Thoracic aorta (tissue), 2 donors: ENCODE measurements around the gene TDRD7. TPM values are rescaled to one million over a fixed set of nuclear protein-coding genes. Genes with fewer than 3 reads are reported as not detected.
A peak's percentile ranks its signal among the peaks of the same experiment; 100 is the strongest.

Experiments
- ATAC-seq: fragments of 150-250 bp; one replicate; pipeline ENCODE4 v1.8.0; 2017; ENCODE audit warnings: low read depth; ENCODE audit not compliant: insufficient number of reproducible peaks, low FRiP score
- DNase-seq: peaks from one replicate; pipeline ENCODE4 v3.0.0-alpha.2; 2020; ENCODE audit warnings: low spot score
- H3K27ac ChIP-seq, 2 donors: fragments of 200-600 bp; sonication (generic); 1 replicate in 1 of 2; 2 replicates in 1 of 2; pipeline ENCODE4 v1.5.1; 2016; ENCODE audit warnings: mild to moderate bottlenecking in 2 of 2, moderate library complexity in 2 of 2
- H3K27me3 ChIP-seq: fragments of 200-600 bp; sonication (generic); replicated peaks from 2 replicates; pipeline ENCODE4 v1.6.0; 2016; ENCODE audit warnings: mild to moderate bottlenecking; ENCODE audit not compliant: insufficient read depth
- H3K36me3 ChIP-seq: fragments of 200-600 bp; sonication (generic); one replicate; pipeline ENCODE4 v1.5.1; 2016
- H3K4me1 ChIP-seq, 2 donors: fragments of 200-600 bp; sonication (generic); 1 replicate in 1 of 2; 2 replicates in 1 of 2; pipeline versions ENCODE4 v1.5.1 to v1.6.0; 2016; ENCODE audit warnings: low read depth in 2 of 2, mild to moderate bottlenecking in 1 of 2; ENCODE audit not compliant: control insufficient read depth in 1 of 2
- H3K4me3 ChIP-seq: fragments of 200-600 bp; sonication (generic); 2 replicates; pipeline ENCODE4 v1.5.1; 2016; ENCODE audit warnings: mild to moderate bottlenecking
- H3K9me3 ChIP-seq: fragments of 200-600 bp; sonication (generic); 2 replicates; pipeline ENCODE4 v1.5.1; 2016
- total RNA-seq, 2 donors: library from RNA; depleted of rRNA; stranded (reverse); fragments of >200 nt; gene quantifications; one replicate each; pipeline versions ENCODE4 v1.1.0 to v1.2.3, GENCODE V29; 2016
- TF ChIP-seq, protein P1 (sequence below): fragments of 200-600 bp; sonication (generic); IDR thresholded peaks from one replicate; pipeline ENCODE4 v1.5.1; 2019; ENCODE audit warnings: antibody characterized with exemption

Gene TDRD7
- total RNA-seq, 2 donors from 2014 or later: 13.9 to 16.2 TPM

DNA sequence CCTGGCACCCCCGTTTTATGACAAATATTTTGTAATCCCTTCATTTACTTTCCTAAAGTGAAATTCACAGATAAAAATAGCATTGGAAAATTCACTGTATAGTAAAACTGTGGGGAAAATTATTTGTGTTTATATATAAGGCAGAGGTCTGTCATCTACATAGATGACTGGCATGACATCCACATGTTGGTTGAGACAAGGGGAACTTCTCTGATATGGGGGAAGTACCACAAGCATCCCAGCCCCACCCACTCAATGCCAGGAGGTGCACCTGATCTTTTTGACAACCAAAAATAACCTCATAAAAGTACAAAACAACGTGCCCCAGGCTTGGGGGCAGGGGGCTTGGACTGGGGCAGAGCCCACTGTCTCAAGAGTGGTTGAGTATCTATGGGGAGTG, 6.3 kb upstream of the TDRD7 start:
- no peaks in the 10 kb centered on the region for H3K36me3 ChIP-seq
- H3K9me3 ChIP-seq: peaks cover 12% of the 10 kb centered on the region
- ATAC-seq (no peak), DNase-seq (no peak)
- no peak overlapping the region for H3K27ac ChIP-seq
- TF ChIP-seq, protein P1, sequence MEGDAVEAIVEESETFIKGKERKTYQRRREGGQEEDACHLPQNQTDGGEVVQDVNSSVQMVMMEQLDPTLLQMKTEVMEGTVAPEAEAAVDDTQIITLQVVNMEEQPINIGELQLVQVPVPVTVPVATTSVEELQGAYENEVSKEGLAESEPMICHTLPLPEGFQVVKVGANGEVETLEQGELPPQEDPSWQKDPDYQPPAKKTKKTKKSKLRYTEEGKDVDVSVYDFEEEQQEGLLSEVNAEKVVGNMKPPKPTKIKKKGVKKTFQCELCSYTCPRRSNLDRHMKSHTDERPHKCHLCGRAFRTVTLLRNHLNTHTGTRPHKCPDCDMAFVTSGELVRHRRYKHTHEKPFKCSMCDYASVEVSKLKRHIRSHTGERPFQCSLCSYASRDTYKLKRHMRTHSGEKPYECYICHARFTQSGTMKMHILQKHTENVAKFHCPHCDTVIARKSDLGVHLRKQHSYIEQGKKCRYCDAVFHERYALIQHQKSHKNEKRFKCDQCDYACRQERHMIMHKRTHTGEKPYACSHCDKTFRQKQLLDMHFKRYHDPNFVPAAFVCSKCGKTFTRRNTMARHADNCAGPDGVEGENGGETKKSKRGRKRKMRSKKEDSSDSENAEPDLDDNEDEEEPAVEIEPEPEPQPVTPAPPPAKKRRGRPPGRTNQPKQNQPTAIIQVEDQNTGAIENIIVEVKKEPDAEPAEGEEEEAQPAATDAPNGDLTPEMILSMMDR: no peak
- H3K27me3 ChIP-seq: no peaks in the 10 kb centered on the region
- H3K4me1 ChIP-seq: no peaks in the 10 kb centered on the region
- H3K4me3 ChIP-seq: no peak overlapping the region

DNA sequence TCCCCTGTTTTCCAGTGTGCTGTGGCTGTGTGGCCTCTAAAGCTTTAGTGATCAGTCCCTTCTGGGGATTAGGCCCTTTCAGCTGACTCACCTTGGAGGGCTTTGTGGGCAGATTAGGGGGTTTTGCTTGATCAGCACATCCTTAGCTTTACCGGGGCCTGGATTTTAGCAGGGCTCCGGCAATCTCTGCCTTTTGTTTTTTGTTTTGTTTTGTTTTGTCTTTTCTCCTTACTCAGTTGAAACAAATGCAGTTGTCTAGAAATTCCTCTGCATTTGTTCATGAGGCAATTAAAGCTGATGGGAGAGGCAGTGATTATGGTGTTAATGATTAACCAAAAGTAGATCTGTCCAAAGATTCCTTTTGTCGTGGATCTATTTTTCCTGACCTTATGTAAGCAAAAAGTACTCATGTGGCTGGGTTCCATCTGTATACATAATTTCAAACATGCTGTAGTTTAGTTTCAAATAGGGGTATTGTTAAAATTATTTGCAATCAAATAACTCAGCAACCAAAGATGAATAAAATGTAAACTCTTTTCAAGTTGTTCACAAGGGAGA, 5.2 kb upstream of the TDRD7 start:
- H3K27ac ChIP-seq: no peak overlapping the region
- no peaks in the 10 kb centered on the region for H3K4me1 ChIP-seq
- H3K36me3 ChIP-seq: no peaks in the 10 kb centered on the region
- ATAC-seq: no peak
- DNase-seq: no peak
- peaks cover 12% of the 10 kb centered on the region for H3K9me3 ChIP-seq
- no peaks in the 10 kb centered on the region for H3K27me3 ChIP-seq
- no peak overlapping the region for H3K4me3 ChIP-seq
- TF ChIP-seq, protein P1: no peak

DNA sequence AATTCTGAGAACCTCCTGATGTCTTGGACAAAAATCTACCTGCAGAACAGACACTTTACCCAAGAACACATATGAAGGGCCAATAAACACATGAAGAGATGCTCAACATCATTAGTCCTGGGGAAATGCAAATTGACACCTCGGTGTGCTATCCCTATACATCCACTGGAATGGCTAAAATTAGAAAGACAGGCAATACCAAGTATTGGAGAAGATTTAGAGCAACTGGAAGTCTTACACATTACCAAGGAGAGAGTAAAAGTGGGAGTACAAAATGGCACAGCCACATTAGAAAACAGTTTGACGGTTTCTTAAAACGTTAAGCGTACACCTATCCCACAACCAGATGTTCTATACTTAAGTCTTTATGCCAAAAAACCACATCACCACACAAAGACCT, 3.3 kb upstream of the TDRD7 start:
- H3K27me3 ChIP-seq: no peaks in the 10 kb centered on the region
- peaks cover 9% of the 10 kb centered on the region for H3K9me3 ChIP-seq
- no peak overlapping the region for H3K4me3 ChIP-seq
- ATAC-seq: no peak
- no peak for DNase-seq
- H3K27ac ChIP-seq: no peak overlapping the region
- TF ChIP-seq, protein P1: no peak
- peaks cover 6 to 9% of the 10 kb centered on the region in 2 donors for H3K4me1 ChIP-seq
- no peaks in the 10 kb centered on the region for H3K36me3 ChIP-seq

DNA sequence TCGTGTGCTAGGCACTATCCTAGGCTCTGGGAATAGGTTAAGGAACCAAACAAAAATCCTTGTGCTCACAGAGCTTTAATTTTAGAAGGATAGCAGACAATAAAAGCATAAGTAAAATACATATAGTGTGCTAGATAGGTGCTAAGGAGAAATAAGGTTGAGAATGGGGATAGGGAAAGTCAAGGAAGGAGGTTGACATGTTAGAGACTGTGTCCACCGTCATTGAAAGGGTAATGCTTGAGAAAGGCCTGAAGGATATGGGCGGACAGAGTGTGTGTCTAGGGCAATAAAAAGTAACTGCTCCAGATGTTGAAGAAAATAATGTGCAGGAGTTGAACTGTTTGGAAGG, 482 bp upstream of the TDRD7 start:
- Histone ChIP-seq H3K36me3 (no peaks in the 10 kb centered on the region), H3K9me3 (no peaks in the 10 kb centered on the region), H3K27ac (no peak overlapping the region), H3K27me3 (no peaks in the 10 kb centered on the region), H3K4me1 (peaks cover 7 to 11% of the 10 kb centered on the region in 2 donors), H3K4me3 (peak overlapping the region; percentile 80)
- no peak for DNase-seq
- ATAC-seq: peak; percentile 32
- TF ChIP-seq, protein P1: no peak

DNA sequence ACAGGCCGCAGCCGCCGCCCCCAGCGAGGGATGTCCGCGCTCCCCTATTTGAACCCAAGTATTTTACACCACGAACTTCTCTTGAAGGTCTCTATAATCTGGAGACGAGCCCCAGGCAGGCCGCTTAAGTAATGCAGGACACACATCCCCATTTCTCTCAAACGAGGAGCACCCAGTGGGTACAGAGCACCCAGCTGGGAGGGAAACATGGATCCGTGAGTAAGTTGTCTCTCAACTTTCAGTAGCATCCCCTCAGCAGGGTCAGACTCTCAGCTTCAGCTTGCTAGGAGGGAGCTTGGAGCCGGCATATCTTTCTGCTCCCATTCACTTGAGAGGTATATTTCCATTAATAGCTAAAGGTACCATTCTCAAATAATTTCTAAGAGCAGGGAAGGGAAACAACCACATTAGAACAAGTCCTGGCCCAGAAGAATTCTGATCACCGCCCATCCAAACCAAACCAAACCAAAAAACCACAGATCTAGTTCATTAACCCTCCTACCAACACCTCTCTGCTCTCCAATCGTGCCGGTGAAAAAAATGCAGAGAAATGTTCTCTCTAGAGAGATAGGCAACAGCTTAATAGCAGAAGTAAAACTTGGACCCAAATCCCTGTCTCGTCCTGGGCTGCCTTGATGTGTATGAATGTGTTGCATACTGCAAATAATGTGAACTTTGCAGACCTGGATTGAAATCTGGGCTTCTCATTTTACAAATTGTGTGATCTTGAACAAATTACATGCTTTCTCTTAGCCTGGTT, 910 bp downstream of the TDRD7 start:
- Histone ChIP-seq H3K36me3 (no peaks in the 10 kb centered on the region), H3K4me3 (peak overlapping the region; percentile 80), H3K27ac (peak overlapping the region; percentile 61 to 69), H3K27me3 (no peaks in the 10 kb centered on the region), H3K4me1 (peaks cover 7 to 11% of the 10 kb centered on the region in 2 donors), H3K9me3 (no peaks in the 10 kb centered on the region)
- TF ChIP-seq, protein P1: no peak
- no peak for ATAC-seq
- DNase-seq: no peak
